ENCODE measurements around the gene PLIN4. TPM values are rescaled to one million over a fixed set of nuclear protein-coding genes. Genes with fewer than 3 reads are reported as not detected.
A peak's percentile ranks its signal among the peaks of the same experiment; 100 is the strongest.

The PLIN4 gene
- total and polyA plus RNA-seq, 9 of the 15 experiments (the other 6 are each of a cell fraction or from before 2014, with no cell fraction given) = 0.04 to 0.16 (median 0.07) TPM; not detected in 3

DNA sequence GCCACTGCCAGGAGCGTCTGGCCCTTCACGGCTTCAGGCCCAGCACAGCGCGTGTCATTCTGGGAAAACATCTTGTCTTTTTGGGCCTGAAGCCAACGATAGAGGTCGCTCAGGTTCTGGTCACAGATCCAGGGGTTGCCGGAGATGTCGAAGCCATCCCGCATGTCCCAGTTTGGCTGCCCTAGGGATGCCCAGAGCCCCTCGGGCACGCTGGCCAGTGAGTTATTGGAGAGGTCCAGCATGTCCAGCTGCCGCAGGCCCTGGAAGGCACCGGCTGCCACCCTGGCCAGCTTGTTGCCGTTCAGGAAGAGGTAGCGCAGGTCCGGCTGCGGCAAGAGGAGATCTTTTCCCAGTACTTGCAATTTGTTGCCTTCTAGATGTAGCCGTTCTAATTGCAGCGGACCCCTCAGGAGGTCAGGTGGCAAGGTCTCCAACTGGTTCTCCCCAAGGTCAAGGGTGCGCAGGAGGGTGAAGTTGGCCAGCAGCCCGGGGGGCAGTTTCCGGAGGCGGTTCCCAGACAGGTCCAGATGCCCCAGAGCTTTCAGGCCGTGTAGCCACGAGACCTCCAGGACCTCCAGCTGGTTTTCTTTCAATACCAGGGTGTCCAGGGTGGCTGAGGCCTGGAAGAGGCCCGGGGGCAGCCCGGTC is 19.8 kb upstream of the PLIN4 start:
- ATAC-seq = 0 out of 3 replicates have a peak, but pooled peaks have one; percentile 6
- no peak overlapping the region for H3K4me2 ChIP-seq (ENCODE audit: insufficient read depth, low read length)
- H4K20me1 ChIP-seq (replicated peaks; ENCODE audit: control insufficient read depth, insufficient read depth, low read length) = no peaks in the 10 kb centered on the region
- peaks cover 33% of the 10 kb centered on the region; the same call in 2 of the 3 replicates for H3K79me2 ChIP-seq (ENCODE audit: control insufficient read depth, insufficient read depth, low read length)
- H3K4me3 ChIP-seq = no peak overlapping the region
- no TSS peak for BruUV-seq (replicated peaks)
- no peak overlapping the region for H2AFZ ChIP-seq (ENCODE audit: low read depth, low read length)
- POLR2A ChIA-PET = interaction anchor here (0.7 kb wide), 1 partner anchor 84 kb away, joined by 3 read pairs; no protein-coding TSS in a partner anchor
- peak; percentile 54 for FAIRE-seq
- CTCF ChIA-PET (ENCODE audit: low intra/inter-chr PET ratio) = no interaction called here
- peaks cover 14 to 51% of the 10 kb centered on the region in 2 experiments; a peak in 4 of 5 replicates for H3K4me1 ChIP-seq (replicated peaks in 1 of 2; ENCODE audit: control insufficient read depth in 2 of 2, insufficient read depth in 2 of 2, low read length in 2 of 2)
- intact Hi-C loops (cut with micrococcal nuclease) = no loop called here
- 71% methylated on average over 27 of the region's 27 CpGs for WGBS (ENCODE audit: insufficient coverage, low coverage, missing lambda C conversion rate)
- no peaks in the 10 kb centered on the region for H3K9me3 ChIP-seq (replicated peaks; ENCODE audit: control insufficient read depth, insufficient read depth, low read depth, low read length)
- peaks cover 9% of the 10 kb centered on the region; the same call in 1 of the 3 replicates for H3K36me3 ChIP-seq (ENCODE audit: control insufficient read depth, insufficient read depth, low read length)
- in situ Hi-C loops (cut with MboI) = no loop called here
- peak in 1 of 4 experiments; percentile 55 for DNase-seq (ENCODE audit: extremely low read depth in 1 of 4, low spot score in 3 of 4)
- no peaks in the 10 kb centered on the region; a peak in 1 of 5 replicates for H3K27me3 ChIP-seq (ENCODE audit: control insufficient read depth in 2 of 2, insufficient read depth in 2 of 2, low read length in 2 of 2)
- peak overlapping the region in 1 of 2 experiments; percentile 83; a peak in 2 of 4 replicates for H3K9ac ChIP-seq (ENCODE audit: insufficient read depth in 1 of 2, low read depth in 2 of 2, low read length in 2 of 2)
- no peaks in the 10 kb centered on the region for H3K9me1 ChIP-seq (ENCODE audit: control insufficient read depth, insufficient read depth, low read length)
- no peak overlapping the region for H3K27ac ChIP-seq (ENCODE audit: extremely low read depth, low read depth, low read length)
- TF ChIP-seq TAF15 (IDR thresholded peaks at IDR 0.05; ENCODE audit: low read depth, low read length) (no peak), RBFOX2 (IDR thresholded peaks at IDR 0.05; ENCODE audit: low read depth, low read length) (peak; percentile 24; the same call in 1 of the 2 replicates), JUNB (CRISPR knock-in tag; conservative IDR thresholded peaks at IDR 0.05) (no peak), ZFX (CRISPR knock-in tag; IDR thresholded peaks at IDR 0.05) (no peak; the same call in 1 of the 2 replicates), SMAD1 (IDR thresholded peaks at IDR 0.05; ENCODE audit: low read depth, low read length, partially characterized antibody) (no peak), HMGN3 (IDR thresholded peaks at IDR 0.05; ENCODE audit: borderline replicate concordance, extremely low read depth, insufficient read length, low read depth, low read length) (no peak), TSC22D4 (tag; IDR thresholded peaks at IDR 0.05) (no peak), TOE1 (IDR thresholded peaks at IDR 0.05; ENCODE audit: borderline replicate concordance) (no peak), TOE1 (CRISPR knock-in tag; IDR thresholded peaks at IDR 0.05; ENCODE audit: borderline replicate concordance, low read depth) (no peak), KAT2B (IDR thresholded peaks at IDR 0.05; ENCODE audit: low read depth, low read length) (no peak), FOXJ3 (CRISPR knock-in tag; IDR thresholded peaks at IDR 0.05) (no peak)
- TF ChIP-seq, protein P1, sequence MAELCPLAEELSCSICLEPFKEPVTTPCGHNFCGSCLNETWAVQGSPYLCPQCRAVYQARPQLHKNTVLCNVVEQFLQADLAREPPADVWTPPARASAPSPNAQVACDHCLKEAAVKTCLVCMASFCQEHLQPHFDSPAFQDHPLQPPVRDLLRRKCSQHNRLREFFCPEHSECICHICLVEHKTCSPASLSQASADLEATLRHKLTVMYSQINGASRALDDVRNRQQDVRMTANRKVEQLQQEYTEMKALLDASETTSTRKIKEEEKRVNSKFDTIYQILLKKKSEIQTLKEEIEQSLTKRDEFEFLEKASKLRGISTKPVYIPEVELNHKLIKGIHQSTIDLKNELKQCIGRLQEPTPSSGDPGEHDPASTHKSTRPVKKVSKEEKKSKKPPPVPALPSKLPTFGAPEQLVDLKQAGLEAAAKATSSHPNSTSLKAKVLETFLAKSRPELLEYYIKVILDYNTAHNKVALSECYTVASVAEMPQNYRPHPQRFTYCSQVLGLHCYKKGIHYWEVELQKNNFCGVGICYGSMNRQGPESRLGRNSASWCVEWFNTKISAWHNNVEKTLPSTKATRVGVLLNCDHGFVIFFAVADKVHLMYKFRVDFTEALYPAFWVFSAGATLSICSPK (IDR thresholded peaks at IDR 0.05; ENCODE audit: borderline replicate concordance) = no peak
- TF ChIP-seq, protein P2, sequence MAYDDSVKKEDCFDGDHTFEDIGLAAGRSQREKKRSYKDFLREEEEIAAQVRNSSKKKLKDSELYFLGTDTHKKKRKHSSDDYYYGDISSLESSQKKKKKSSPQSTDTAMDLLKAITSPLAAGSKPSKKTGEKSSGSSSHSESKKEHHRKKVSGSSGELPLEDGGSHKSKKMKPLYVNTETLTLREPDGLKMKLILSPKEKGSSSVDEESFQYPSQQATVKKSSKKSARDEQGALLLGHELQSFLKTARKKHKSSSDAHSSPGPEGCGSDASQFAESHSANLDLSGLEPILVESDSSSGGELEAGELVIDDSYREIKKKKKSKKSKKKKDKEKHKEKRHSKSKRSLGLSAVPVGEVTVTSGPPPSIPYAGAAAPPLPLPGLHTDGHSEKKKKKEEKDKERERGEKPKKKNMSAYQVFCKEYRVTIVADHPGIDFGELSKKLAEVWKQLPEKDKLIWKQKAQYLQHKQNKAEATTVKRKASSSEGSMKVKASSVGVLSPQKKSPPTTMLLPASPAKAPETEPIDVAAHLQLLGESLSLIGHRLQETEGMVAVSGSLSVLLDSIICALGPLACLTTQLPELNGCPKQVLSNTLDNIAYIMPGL (CRISPR knock-in tag; IDR thresholded peaks at IDR 0.05) = no peak

All from K562 (cell line).